ENCODE data around the gene SSRP1. TPM values are rescaled to one million over a fixed set of nuclear protein-coding genes. Genes with fewer than 3 reads are reported as not detected.

The SSRP1 gene
- polyA plus RNA-seq, 1 donor (not counting 4 experiments of a cell fraction or from before 2014, with no cell fraction given) = 115 TPM

DNA sequence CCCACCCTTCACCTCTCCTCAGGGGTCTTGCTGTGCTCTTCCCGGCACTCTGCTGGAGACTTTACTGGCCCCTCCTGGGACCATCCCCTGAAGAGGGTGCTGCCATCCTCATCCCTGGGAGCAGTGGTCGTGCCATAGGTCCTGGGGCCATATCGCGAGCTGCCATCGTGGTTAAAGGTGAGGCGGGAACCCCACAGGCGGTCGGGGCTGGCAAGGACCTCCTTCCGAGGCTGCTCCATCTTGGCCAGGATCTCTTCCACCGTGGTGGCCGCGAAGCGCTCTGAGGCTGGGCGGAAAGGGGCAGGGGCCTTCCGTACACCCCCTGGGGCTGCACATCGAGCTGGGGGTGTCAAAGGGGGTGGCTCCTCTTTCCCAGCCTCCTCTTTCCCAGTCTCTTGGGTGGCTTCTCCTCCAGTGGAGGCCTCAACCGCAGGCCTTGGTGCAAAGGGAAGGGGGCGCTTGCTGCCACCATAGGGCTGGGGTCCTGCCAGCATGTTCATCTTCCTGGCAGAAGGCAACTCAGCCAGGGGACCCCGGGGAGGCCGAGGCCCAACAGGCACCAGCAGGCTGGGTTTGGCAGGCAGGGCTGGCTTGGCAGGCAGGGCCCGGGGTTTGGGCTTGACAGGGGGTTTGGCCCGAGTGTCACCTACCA, 15.5 kb downstream of the SSRP1 start:
- dilution Hi-C loops (cut with MboI; ENCODE audit: extremely low pct_ligation_motif_present, low sequenced_read_pairs) = no loop called here
- Histone ChIP-seq H3K4me2 (ENCODE audit: control insufficient read depth, extremely low read depth, insufficient read depth, low read depth, low read length) (peak overlapping the region; percentile 94), H3K36me3 (ENCODE audit: control insufficient read depth in 2 of 2, extremely low read depth in 1 of 2, insufficient read depth in 2 of 2, low read length in 2 of 2) (peaks cover 32 to 47% of the 10 kb centered on the region in 2 experiments), H3K9me3 (ENCODE audit: control insufficient read depth, low read depth, low read length) (no peaks in the 10 kb centered on the region), H3K27me3 (ENCODE audit: control insufficient read depth, extremely low read depth, insufficient read depth, low read length) (no peaks in the 10 kb centered on the region), H3K9me1 (ENCODE audit: control insufficient read depth, extremely low read depth, insufficient read depth, low read length) (peaks cover 2% of the 10 kb centered on the region), H2AFZ (ENCODE audit: control insufficient read depth, low read length) (no peak overlapping the region), H3K4me3 (ENCODE audit: control insufficient read depth in 2 of 3, extremely low read depth in 1 of 3, insufficient read depth in 2 of 3, low read depth in 1 of 3, low read length in 3 of 3) (peak overlapping the region; percentile 50 to 87 (median 74)), H3K9ac (ENCODE audit: control insufficient read depth, extremely low read depth, insufficient read depth, low read length) (peak overlapping the region; percentile 30), H3K4me1 (ENCODE audit: control insufficient read depth, extremely low read depth, insufficient read depth, low read length) (peaks cover 44% of the 10 kb centered on the region), H3K79me2 (ENCODE audit: control insufficient read depth, insufficient read depth, low read length) (peaks cover 61% of the 10 kb centered on the region), H3K27ac (ENCODE audit: control insufficient read depth, insufficient read depth, low read length) (peak overlapping the region; percentile 3), H4K20me1 (ENCODE audit: control insufficient read depth, extremely low read depth, insufficient read depth, low read length) (peaks cover 9% of the 10 kb centered on the region)
- FAIRE-seq (no peak), DNase-seq (ENCODE audit: low read depth, low spot score) (no peak)
- TF ChIP-seq EZH2 (IDR thresholded peaks at IDR 0.05; ENCODE audit: low read length) = no peak
- TF ChIP-seq, protein P1, sequence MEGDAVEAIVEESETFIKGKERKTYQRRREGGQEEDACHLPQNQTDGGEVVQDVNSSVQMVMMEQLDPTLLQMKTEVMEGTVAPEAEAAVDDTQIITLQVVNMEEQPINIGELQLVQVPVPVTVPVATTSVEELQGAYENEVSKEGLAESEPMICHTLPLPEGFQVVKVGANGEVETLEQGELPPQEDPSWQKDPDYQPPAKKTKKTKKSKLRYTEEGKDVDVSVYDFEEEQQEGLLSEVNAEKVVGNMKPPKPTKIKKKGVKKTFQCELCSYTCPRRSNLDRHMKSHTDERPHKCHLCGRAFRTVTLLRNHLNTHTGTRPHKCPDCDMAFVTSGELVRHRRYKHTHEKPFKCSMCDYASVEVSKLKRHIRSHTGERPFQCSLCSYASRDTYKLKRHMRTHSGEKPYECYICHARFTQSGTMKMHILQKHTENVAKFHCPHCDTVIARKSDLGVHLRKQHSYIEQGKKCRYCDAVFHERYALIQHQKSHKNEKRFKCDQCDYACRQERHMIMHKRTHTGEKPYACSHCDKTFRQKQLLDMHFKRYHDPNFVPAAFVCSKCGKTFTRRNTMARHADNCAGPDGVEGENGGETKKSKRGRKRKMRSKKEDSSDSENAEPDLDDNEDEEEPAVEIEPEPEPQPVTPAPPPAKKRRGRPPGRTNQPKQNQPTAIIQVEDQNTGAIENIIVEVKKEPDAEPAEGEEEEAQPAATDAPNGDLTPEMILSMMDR (optimal IDR thresholded peaks at IDR 0.05 in 1 of 3, IDR thresholded peaks at IDR 0.05 in 1 of 3, conservative IDR thresholded peaks at IDR 0.05 in 1 of 3; ENCODE audit: extremely low read depth in 1 of 3, insufficient read depth in 2 of 3, low read length in 3 of 3) = no peak

DNA sequence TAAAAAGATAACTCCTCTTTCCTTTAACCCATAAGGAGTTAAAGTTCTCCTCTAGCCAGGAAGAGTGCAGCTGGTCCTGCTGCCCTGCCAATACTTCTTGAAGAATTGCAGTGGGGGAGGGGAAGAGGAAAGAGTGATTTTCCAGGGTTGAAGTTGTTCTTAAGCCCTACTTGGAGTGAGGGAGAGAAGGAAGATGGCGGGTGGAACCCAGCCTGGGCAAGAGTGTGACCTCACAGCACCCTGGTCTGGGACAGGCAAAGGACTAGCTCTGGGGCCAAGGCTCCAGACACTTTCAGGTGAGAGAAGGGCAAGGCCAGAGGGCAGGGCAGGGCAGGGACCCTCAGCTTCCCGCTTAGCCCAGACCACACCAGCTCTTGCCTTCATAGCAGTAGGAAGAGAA, 17.5 kb downstream of the SSRP1 start:
- FAIRE-seq (no peak), DNase-seq (ENCODE audit: low read depth, low spot score) (no peak)
- dilution Hi-C loops (cut with MboI; ENCODE audit: extremely low pct_ligation_motif_present, low sequenced_read_pairs) = no loop called here
- no peak overlapping the region for H3K4me3 ChIP-seq (ENCODE audit: control insufficient read depth in 2 of 3, extremely low read depth in 1 of 3, insufficient read depth in 2 of 3, low read depth in 1 of 3, low read length in 3 of 3)
- peaks cover 47 to 63% of the 10 kb centered on the region in 2 experiments for H3K36me3 ChIP-seq (ENCODE audit: control insufficient read depth in 2 of 2, extremely low read depth in 1 of 2, insufficient read depth in 2 of 2, low read length in 2 of 2)
- H2AFZ ChIP-seq (ENCODE audit: control insufficient read depth, low read length) = no peak overlapping the region
- peaks cover 53% of the 10 kb centered on the region for H3K79me2 ChIP-seq (ENCODE audit: control insufficient read depth, insufficient read depth, low read length)
- no peak overlapping the region for H3K9ac ChIP-seq (ENCODE audit: control insufficient read depth, extremely low read depth, insufficient read depth, low read length)
- no peaks in the 10 kb centered on the region for H3K9me3 ChIP-seq (ENCODE audit: control insufficient read depth, low read depth, low read length)
- H3K27me3 ChIP-seq (ENCODE audit: control insufficient read depth, extremely low read depth, insufficient read depth, low read length) = no peaks in the 10 kb centered on the region
- TF ChIP-seq, protein P1 (optimal IDR thresholded peaks at IDR 0.05 in 1 of 3, IDR thresholded peaks at IDR 0.05 in 1 of 3, conservative IDR thresholded peaks at IDR 0.05 in 1 of 3; ENCODE audit: extremely low read depth in 1 of 3, insufficient read depth in 2 of 3, low read length in 3 of 3) = no peak
- TF ChIP-seq EZH2 (IDR thresholded peaks at IDR 0.05; ENCODE audit: low read length) = no peak
- H3K4me2 ChIP-seq (ENCODE audit: control insufficient read depth, extremely low read depth, insufficient read depth, low read depth, low read length) = no peak overlapping the region
- peaks cover 4% of the 10 kb centered on the region for H3K9me1 ChIP-seq (ENCODE audit: control insufficient read depth, extremely low read depth, insufficient read depth, low read length)
- H3K27ac ChIP-seq (ENCODE audit: control insufficient read depth, insufficient read depth, low read length) = no peak overlapping the region
- peaks cover 37% of the 10 kb centered on the region for H3K4me1 ChIP-seq (ENCODE audit: control insufficient read depth, extremely low read depth, insufficient read depth, low read length)
- H4K20me1 ChIP-seq (ENCODE audit: control insufficient read depth, extremely low read depth, insufficient read depth, low read length) = peaks cover 9% of the 10 kb centered on the region

All from keratinocyte (primary cell).